HG03066 (cell line): Measurements from ENCODE around the gene CLEC7A.

Experiments
- ATAC-seq: cut with Tn5 transposase; IDR thresholded peaks from one replicate; pipeline ENCODE4 v1.9.1; 2021; ENCODE audit warnings: low read depth; ENCODE audit not compliant: unreplicated experiment

CLEC7A gene

GRCh38 chr12:10130042-10130441, at the start of gene CLEC7A:
CLEC7A (minus strand) TSS chr12:10130199; CDS start chr12:10130082, 117 bp downstream.
- peak; percentile 66 for ATAC-seq

GRCh38 chr12:10179776-10180181, 49.8 kb upstream of the CLEC7A start:
- ATAC-seq: no peak

GRCh38 chr12:10178821-10179220, 48.8 kb upstream of the CLEC7A start, which contains the start of gene TMEM52B:
TMEM52B (plus strand) TSS chr12:10179032; CDS start chr12:10179575, 543 bp downstream.
- ATAC-seq: no peak

- no peak for ATAC-seq
These were observed 46.0 kb upstream of the CLEC7A start for GRCh38 chr12:10175846-10176636.

- ATAC-seq: no peak
These were observed 45.1 kb upstream of the CLEC7A start for GRCh38 chr12:10174986-10175614.

GRCh38 chr12:10171973-10172728, 42.2 kb upstream of the CLEC7A start, which contains the start of gene OLR1:
OLR1 (minus strand) TSS chr12:10172132; CDS start chr12:10172077, 55 bp downstream.
- no peak for ATAC-seq

- ATAC-seq: no peak
These were observed 40.2 kb upstream of the CLEC7A start for GRCh38 chr12:10170216-10170615.

- no peak for ATAC-seq
These were observed 39.1 kb upstream of the CLEC7A start for GRCh38 chr12:10169104-10169503.

GRCh38 chr12:10167599-10167998, 37.6 kb upstream of the CLEC7A start:
- no peak for ATAC-seq

GRCh38 chr12:10165421-10165820, 35.4 kb upstream of the CLEC7A start:
- ATAC-seq: no peak

GRCh38 chr12:10163084-10163483, 33.1 kb upstream of the CLEC7A start:
- ATAC-seq: no peak

GRCh38 chr12:10160617-10161385, 30.8 kb upstream of the CLEC7A start:
- no peak for ATAC-seq

- no peak for ATAC-seq
These were observed 29.3 kb upstream of the CLEC7A start for GRCh38 chr12:10159280-10159679.

- ATAC-seq: no peak
These were observed 28.4 kb upstream of the CLEC7A start for GRCh38 chr12:10158406-10158805.

GRCh38 chr12:10155966-10156365, 26.0 kb upstream of the CLEC7A start:
- no peak for ATAC-seq

- ATAC-seq: no peak
These were observed 24.1 kb upstream of the CLEC7A start for GRCh38 chr12:10154145-10154496.

- peak; percentile 66 for ATAC-seq
These were observed 23.5 kb upstream of the CLEC7A start for GRCh38 chr12:10153271-10154144.

GRCh38 chr12:10151621-10152020, 21.6 kb upstream of the CLEC7A start:
- ATAC-seq: no peak

GRCh38 chr12:10147714-10148403, 17.9 kb upstream of the CLEC7A start:
- ATAC-seq: peak; percentile 73
